IMR-90 (cell line): ENCODE measurements around the gene ALK. TPM values are rescaled to one million over a fixed set of nuclear protein-coding genes. Genes with fewer than 3 reads are reported as not detected.

Source experiments
- ATAC-seq: fragments of 200-7000 bp; cut with Tn5 transposase; 2 replicates; pipeline ENCODE4 v1.9.1; 2020; ENCODE audit warnings: low read depth, mild to moderate bottlenecking, moderate library complexity
- BruUV-seq: library from RNA; stranded (reverse); fragments of 400-500 nt; replicated peaks from 2 replicates; lab custom pipeline; 2021; lab: Mats Ljungman, UMichigan
- CTCF ChIA-PET: fragments of 300-600 bp; formaldehyde crosslinking; extraction: SDS; loops from one replicate; lab custom pipeline; 2021; ENCODE audit warnings: antibody characterized with exemption; lab: Yijun Ruan, JAX
- POLR2A ChIA-PET: fragments of 300-600 bp; sonication (Branson Sonifier 250); formaldehyde crosslinking; loops from one replicate; lab custom pipeline; 2022; ENCODE audit warnings: antibody characterized with exemption; ENCODE audit not compliant: unreplicated experiment; lab: Charles Lee
- DNase-seq: peaks from one replicate; pipeline ENCODE4 v3.0.0; 2013
- H2AFZ ChIP-seq: replicated peaks from 2 replicates; pipeline ENCODE3; 2013; ENCODE audit warnings: low read length, mild to moderate bottlenecking; ENCODE audit not compliant: poor library complexity
- H2AK5ac ChIP-seq: 2 replicates; pipeline ENCODE4 v1.6.1; 2013; ENCODE audit warnings: low read depth, low read length, inconsistent platforms
- H2AK9ac ChIP-seq: replicated peaks from 2 replicates; pipeline ENCODE3; 2013; ENCODE audit warnings: mild to moderate bottlenecking, low read depth, low read length, moderate library complexity; ENCODE audit not compliant: poor library complexity
- H2BK120ac ChIP-seq: 2 replicates; pipeline ENCODE4 v1.6.1; 2013; ENCODE audit warnings: low read depth, low read length, inconsistent platforms
- H2BK15ac ChIP-seq: 3 replicates; pipeline ENCODE4 v1.6.1; 2013; ENCODE audit warnings: low read depth, low read length, inconsistent platforms
- H2BK20ac ChIP-seq: 2 replicates; pipeline ENCODE4 v1.6.1; 2013; ENCODE audit warnings: low read depth, mild to moderate bottlenecking, inconsistent platforms, low read length, moderate library complexity
- H2BK5ac ChIP-seq: 2 replicates; pipeline ENCODE4 v1.6.1; 2013; ENCODE audit warnings: mild to moderate bottlenecking, low read depth, low read length, inconsistent platforms; ENCODE audit not compliant: poor library complexity, severe bottlenecking
- H3K14ac ChIP-seq: replicated peaks from 2 replicates; pipeline ENCODE4 v1.6.1; 2013; ENCODE audit warnings: low read depth, low read length, inconsistent platforms
- H3K18ac ChIP-seq: 2 replicates; pipeline ENCODE4 v1.6.1; 2013; ENCODE audit warnings: low read depth, low read length, control low read depth
- H3K23ac ChIP-seq: 2 replicates; pipeline ENCODE4 v1.6.1; 2013; ENCODE audit warnings: low read depth, low read length, inconsistent platforms
- H3K27ac ChIP-seq: 2 replicates; pipeline ENCODE4 v1.5.1; 2013; ENCODE audit warnings: mild to moderate bottlenecking, control low read depth, low read length; ENCODE audit not compliant: insufficient read depth
- H3K27me3 ChIP-seq: 2 replicates; pipeline ENCODE4 v1.6.1; 2013; ENCODE audit warnings: low read length; ENCODE audit not compliant: control insufficient read depth, insufficient read depth
- H3K36me3 ChIP-seq: 2 replicates; pipeline ENCODE4 v1.6.1; 2013; ENCODE audit warnings: low read length, mixed read lengths; ENCODE audit not compliant: control insufficient read depth, insufficient read depth
- H3K4ac ChIP-seq: 2 replicates; pipeline ENCODE4 v1.6.1; 2013; ENCODE audit warnings: low read depth, low read length, inconsistent platforms
- H3K4me1 ChIP-seq: 2 replicates; pipeline ENCODE4 v1.6.1; 2013; ENCODE audit warnings: low read length, mixed read lengths; ENCODE audit not compliant: control insufficient read depth, insufficient read depth
- H3K4me2 ChIP-seq: 2 replicates; pipeline ENCODE4 v1.6.1; 2013; ENCODE audit warnings: low read depth, mild to moderate bottlenecking, control low read depth, low read length, moderate library complexity
- H3K4me3 ChIP-seq: 2 replicates; pipeline ENCODE4 v1.5.1; 2013; ENCODE audit warnings: low read depth, mild to moderate bottlenecking, control low read depth, low read length, moderate library complexity; ENCODE audit not compliant: insufficient read depth
- H3K56ac ChIP-seq: 2 replicates; pipeline ENCODE4 v1.6.1; 2013; ENCODE audit warnings: low read length, inconsistent platforms; ENCODE audit not compliant: insufficient read depth; ENCODE audit errors: extremely low read depth
- H3K79me1 ChIP-seq, 2 experiments: 2 replicates each; pipeline ENCODE4 v1.6.1; 2013; ENCODE audit warnings: low read length in 2 of 2, inconsistent platforms in 1 of 2, low read depth in 1 of 2
- H3K9ac ChIP-seq: 2 replicates; pipeline ENCODE4 v1.6.1; 2013; ENCODE audit warnings: low read depth, low read length, control low read depth
- H3K9me1 ChIP-seq: 2 replicates; pipeline ENCODE4 v1.6.1; 2013; ENCODE audit warnings: low read length, inconsistent platforms; ENCODE audit not compliant: insufficient read depth
- H3K9me3 ChIP-seq: 2 replicates; pipeline ENCODE4 v1.6.1; 2013; ENCODE audit warnings: low read length; ENCODE audit not compliant: control insufficient read depth, insufficient read depth
- H4K20me1 ChIP-seq: 2 replicates; pipeline ENCODE4 v1.6.1; 2013; ENCODE audit warnings: low read length, inconsistent platforms; ENCODE audit not compliant: insufficient read depth
- H4K5ac ChIP-seq: 2 replicates; pipeline ENCODE4 v1.6.1; 2013; ENCODE audit warnings: mild to moderate bottlenecking, low read depth, low read length, control low read depth
- H4K8ac ChIP-seq, 2 experiments: 2 replicates each; pipeline ENCODE4 v1.6.1; 2013; ENCODE audit warnings: low read depth in 2 of 2, low read length in 2 of 2, control low read depth in 1 of 2, inconsistent platforms in 1 of 2
- H4K91ac ChIP-seq: 2 replicates; pipeline ENCODE4 v1.6.1; 2013; ENCODE audit warnings: low read depth, low read length, inconsistent platforms; ENCODE audit not compliant: insufficient read depth
- BHLHE40 ChIP-seq: fragments of 150-350 bp; IDR thresholded peaks from 2 replicates; pipeline ENCODE4 v1.6.1; 2016; ENCODE audit warnings: mild to moderate bottlenecking, low read depth, low read length
- CEBPB ChIP-seq: IDR thresholded peaks from 2 replicates; pipeline ENCODE4 v1.6.1; 2012; ENCODE audit warnings: low read depth, low read length, improper control_type of control experiment
- CHD1 ChIP-seq: IDR thresholded peaks from 2 replicates; pipeline ENCODE4 v1.6.1; 2012; ENCODE audit warnings: low read depth, low read length, improper control_type of control experiment
- ELK1 ChIP-seq: fragments of 150-350 bp; IDR thresholded peaks from 2 replicates; pipeline ENCODE4 v1.6.1; 2016; ENCODE audit warnings: low read depth, mild to moderate bottlenecking, low read length, moderate library complexity, borderline replicate concordance
- FOS ChIP-seq: fragments of 150-350 bp; IDR thresholded peaks from 2 replicates; pipeline ENCODE4 v1.6.1; 2016; ENCODE audit warnings: low read depth, low read length
- MAFK ChIP-seq: IDR thresholded peaks from 2 replicates; pipeline ENCODE4 v1.6.1; 2012; ENCODE audit warnings: low read depth, low read length, improper control_type of control experiment
- MAZ ChIP-seq: IDR thresholded peaks from 2 replicates; pipeline ENCODE4 v1.6.1; 2012; ENCODE audit warnings: low read depth, mild to moderate bottlenecking, low read length, improper control_type of control experiment, moderate library complexity, borderline replicate concordance
- NFE2L2 ChIP-seq: fragments of 150-350 bp; IDR thresholded peaks from 2 replicates; pipeline ENCODE4 v1.6.1; 2016; ENCODE audit warnings: low read depth, mild to moderate bottlenecking, low read length
- RAD21 ChIP-seq: IDR thresholded peaks from 2 replicates; pipeline ENCODE4 v1.6.1; 2012; ENCODE audit warnings: low read length, improper control_type of control experiment
- RCOR1 ChIP-seq: IDR thresholded peaks from 2 replicates; pipeline ENCODE4 v1.6.1; 2012; ENCODE audit warnings: mild to moderate bottlenecking, low read length, improper control_type of control experiment; ENCODE audit not compliant: insufficient replicate concordance
- SMC3 ChIP-seq: fragments of 150-350 bp; IDR thresholded peaks from 2 replicates; pipeline ENCODE4 v1.6.1; 2016; ENCODE audit warnings: low read depth, mild to moderate bottlenecking, antibody characterized with exemption, low read length, moderate library complexity
- USF2 ChIP-seq: fragments of 150-350 bp; IDR thresholded peaks from 2 replicates; pipeline ENCODE4 v1.6.1; 2017; ENCODE audit warnings: mild to moderate bottlenecking, antibody characterized with exemption, low read length, low read depth
- WGBS, 2 experiments: methylation state at CpG; one replicate each; pipeline versions ENCODE4 v1.1.5 to v1.1.7; 2013; ENCODE audit warnings: missing lambda C conversion rate in 2 of 2; ENCODE audit not compliant: insufficient read length in 1 of 2; ENCODE audit errors: extremely low coverage in 2 of 2; 5-methylcytosine and 5-hydroxymethylcytosine counted together
- dilution Hi-C: fragments of 300-500 bp; cut with HindIII; formaldehyde crosslinking; loops from one replicate; pipeline ENCODE4 v1.14.3; 2018; ENCODE audit warnings: low sequenced_read_pairs; ENCODE audit not compliant: unreplicated experiment
- in situ Hi-C: fragments of 300-500 bp; cut with MboI; formaldehyde crosslinking; loops from 3 replicates; pipeline ENCODE4 v1.14.3; 2019; ENCODE audit warnings: low sequenced_read_pairs, inconsistent platforms, mixed read lengths
- intact Hi-C: fragments of 100-400 bp; cut with micrococcal nuclease; formaldehyde crosslinking; loops from 2 replicates; pipeline ENCODE4 v1.10.0; 2022
- polyA plus RNA-seq, 3 experiments: library from polyadenylated mRNA; depleted of rRNA; stranded (reverse); fragments of >200 nt; gene quantifications; 2 replicates each; pipeline ENCODE4 v1.2.3, GENCODE V29; 2012; ENCODE audit warnings: low replicate concordance in 1 of 3
- total RNA-seq: library from RNA; depleted of rRNA; stranded (reverse); fragments of >200 nt; gene quantifications from 2 replicates; pipeline ENCODE4 v1.2.3, GENCODE V29; 2012

ALK gene
- total and polyA plus RNA-seq, 2 of the 4 experiments (the other 2 are of a cell fraction), result not detected

GRCh38 chr2:29487967-29488555, 433.3 kb downstream of the ALK start:
- no peak overlapping the region for H2BK120ac ChIP-seq
- no peak overlapping the region for H3K4ac ChIP-seq
- H3K79me1 ChIP-seq, result no peaks in the 10 kb centered on the region
- H2AK9ac ChIP-seq, result no peak overlapping the region
- H3K9me1 ChIP-seq, result no peaks in the 10 kb centered on the region
- ATAC-seq (peak; percentile 61), DNase-seq (peak; percentile 63)
- H3K14ac ChIP-seq, result no peak overlapping the region
- no peaks in the 10 kb centered on the region for H3K27me3 ChIP-seq
- H2BK5ac ChIP-seq, result no peak overlapping the region
- H2AK5ac ChIP-seq, result no peak overlapping the region
- H4K91ac ChIP-seq, result no peak overlapping the region
- H2BK20ac ChIP-seq, result no peak overlapping the region
- intact Hi-C loops, result no loop called here
- BruUV-seq, result no TSS peak
- H3K4me1 ChIP-seq, result no peaks in the 10 kb centered on the region; the same call in 1 of the 2 replicates
- H3K18ac ChIP-seq, result no peak overlapping the region
- no peak overlapping the region for H3K9ac ChIP-seq
- dilution Hi-C loops, result no loop called here
- H3K27ac ChIP-seq, result no peak overlapping the region
- WGBS, 2 experiments, result 60% methylated on average over 1 of the region's 4 CpGs; no CpG with 5 or more reads in 1 of the 2 experiments
- H3K23ac ChIP-seq, result no peak overlapping the region
- H3K36me3 ChIP-seq, result no peaks in the 10 kb centered on the region
- in situ Hi-C loops, result no loop called here
- TF ChIP-seq MAZ (no peak), CEBPB (0 out of 2 replicates have a peak, but pooled peaks have one; percentile 17), BHLHE40 (0 out of 2 replicates have a peak, but pooled peaks have one; percentile 35), FOS (peak; percentile 29; the same call in 1 of the 2 replicates), USF2 (no peak), NFE2L2 (no peak), ELK1 (no peak), RAD21 (no peak), CHD1 (no peak), RCOR1 (no peak), MAFK (no peak), SMC3 (no peak)
- no peak overlapping the region for H4K8ac ChIP-seq
- no peak overlapping the region for H3K56ac ChIP-seq
- H2AFZ ChIP-seq, result no peak overlapping the region
- no peak overlapping the region for H3K4me3 ChIP-seq
- no peak overlapping the region for H2BK15ac ChIP-seq
- no peak overlapping the region for H3K4me2 ChIP-seq
- ChIA-PET CTCF (no interaction called here), POLR2A (no interaction called here)
- H4K5ac ChIP-seq, result no peak overlapping the region
- H3K9me3 ChIP-seq, result peaks cover 2% of the 10 kb centered on the region; the same call in 1 of the 2 replicates
- H4K20me1 ChIP-seq, result no peaks in the 10 kb centered on the region
